Peyer's patch (tissue), 4 donors: ENCODE data around the gene EDDM3A.

Experiments used
- CTCF ChIP-seq, 6 experiments: fragments of 450-650 bp in 4 of 6; fragments of 200-600 bp in 2 of 6; sonication (generic) in 1 of 6; IDR thresholded peaks; one replicate each; pipeline ENCODE4 v1.5.1; 2017 to 2019; ENCODE audit warnings: antibody characterized with exemption in 6 of 6, mild to moderate bottlenecking in 3 of 6, moderate library complexity in 1 of 6
- POLR2A ChIP-seq, 2 donors: fragments of 450-650 bp; IDR thresholded peaks; one replicate each; pipeline ENCODE4 v1.5.1; 2017; ENCODE audit warnings: antibody characterized with exemption in 2 of 2, mild to moderate bottlenecking in 2 of 2, moderate library complexity in 2 of 2

GRCh38 chr14:20714593-20715250, 31.0 kb upstream of the EDDM3A start:
- TF ChIP-seq POLR2A (IDR thresholded peaks at IDR 0.05) = no peak
- TF ChIP-seq CTCF (IDR thresholded peaks at IDR 0.05) = no peak
